Brain pericyte (primary cell): ENCODE data around the gene RAB44.

ENCODE experiments used
- DNase-seq: peaks from one replicate; pipeline ENCODE4 v3.0.0-alpha.2; 2012; ENCODE audit warnings: low read depth, low spot score

RAB44 gene

DNA sequence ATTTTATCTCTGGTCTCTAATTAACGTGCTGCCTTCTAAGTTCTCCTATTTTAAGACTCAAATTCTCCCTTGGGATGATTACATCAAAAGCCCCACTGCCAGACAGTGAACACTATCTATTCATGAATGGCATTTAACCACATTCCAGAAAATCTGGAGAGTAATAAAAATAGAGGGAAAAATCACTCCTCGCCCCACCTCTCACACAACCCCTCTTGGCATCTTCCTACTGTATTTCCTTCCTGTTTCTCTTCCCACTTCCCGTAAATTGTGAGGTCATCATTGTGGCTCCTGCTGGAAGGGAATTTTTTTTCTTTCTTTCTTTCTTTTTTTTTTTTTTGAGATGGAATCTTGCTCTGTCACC, 31.5 kb downstream of the RAB44 start:
- no peak for DNase-seq

GRCh38 chr6:36730424-36731380, 33.1 kb downstream of the RAB44 start:
- no peak for DNase-seq

- DNase-seq, result no peak
These were observed 34.1 kb downstream of the RAB44 start for GRCh38 chr6:36731622-36732310.

DNA sequence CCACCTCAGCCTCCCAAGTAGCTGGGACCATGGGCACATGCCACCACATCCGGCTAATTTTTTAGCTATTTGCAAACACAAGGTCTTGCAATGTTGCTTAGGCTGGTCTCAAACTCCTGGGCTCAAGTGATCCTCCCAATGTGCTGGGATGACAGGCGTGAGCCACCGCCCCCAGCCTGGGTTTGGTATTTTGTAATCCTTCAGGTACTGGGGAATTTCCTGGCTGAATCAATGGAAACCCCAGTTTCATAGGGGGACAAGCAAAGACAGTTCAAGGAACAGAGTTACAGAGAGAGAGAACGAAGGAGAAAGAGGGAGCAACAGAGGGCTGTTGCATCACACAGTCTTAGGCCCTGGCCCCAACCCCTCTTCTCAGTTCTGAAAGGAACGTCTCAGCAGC, 35.7 kb downstream of the RAB44 start:
- DNase-seq, result no peak

GRCh38 chr6:36734486-36735060, 36.9 kb downstream of the RAB44 start:
- no peak for DNase-seq

GRCh38 chr6:36735110-36736071, 37.8 kb downstream of the RAB44 start:
- DNase-seq, result no peak

DNA sequence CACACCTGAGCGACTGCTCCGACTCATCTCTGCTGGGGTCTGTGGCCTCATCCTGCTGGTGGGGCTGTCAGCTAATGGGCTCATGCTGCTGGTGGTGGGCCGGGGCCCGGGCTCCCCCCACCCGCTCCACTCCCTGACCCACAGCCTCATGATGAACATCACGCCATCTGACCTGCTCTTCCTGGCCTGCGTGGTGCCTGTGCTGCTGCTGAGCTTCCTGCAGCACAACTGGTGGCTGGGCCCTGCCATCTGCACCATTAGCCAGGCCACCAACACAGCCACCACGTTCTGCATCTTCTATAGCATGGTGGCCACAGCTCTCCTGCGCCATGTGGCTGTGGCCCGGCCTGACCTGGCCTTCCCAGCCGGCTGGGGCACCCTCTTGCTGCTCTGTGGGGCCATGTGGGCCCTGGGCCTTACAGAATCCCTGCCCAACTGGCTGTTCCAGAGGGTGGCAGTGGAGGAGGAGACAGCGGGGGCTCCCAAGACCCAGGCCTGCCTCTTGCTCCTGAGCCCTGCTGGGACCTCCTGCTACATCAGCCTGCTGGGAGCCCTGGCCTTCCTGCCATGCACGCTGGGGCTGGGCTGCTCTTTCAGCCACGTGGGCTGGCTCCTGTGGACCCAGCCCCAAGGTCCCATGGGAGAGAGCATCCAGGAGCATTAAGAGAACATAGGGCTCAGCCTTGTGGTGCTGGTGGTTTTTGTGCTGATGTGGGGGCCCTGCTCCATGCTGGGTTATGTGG, 39.6 kb downstream of the RAB44 start:
- no peak for DNase-seq

DNA sequence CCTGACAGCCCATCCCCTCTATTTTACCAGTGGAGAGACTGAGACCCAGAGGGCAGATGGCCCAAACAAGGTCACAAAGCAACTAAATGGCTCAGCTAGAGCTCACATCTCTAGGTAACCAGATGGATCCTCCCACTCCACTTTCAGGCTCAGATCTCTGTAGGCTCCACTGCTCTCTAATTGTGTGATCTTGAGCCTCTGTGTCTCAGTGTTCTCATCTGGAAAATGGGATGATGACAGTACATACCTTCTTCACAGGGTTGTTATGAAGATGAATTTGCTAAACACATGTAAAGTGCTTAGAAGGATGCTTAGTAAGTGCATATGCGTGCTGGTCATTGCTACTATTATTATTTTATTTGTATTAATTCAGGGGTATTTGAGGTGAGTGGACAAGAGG, 40.5 kb downstream of the RAB44 start:
- DNase-seq, result no peak

DNA sequence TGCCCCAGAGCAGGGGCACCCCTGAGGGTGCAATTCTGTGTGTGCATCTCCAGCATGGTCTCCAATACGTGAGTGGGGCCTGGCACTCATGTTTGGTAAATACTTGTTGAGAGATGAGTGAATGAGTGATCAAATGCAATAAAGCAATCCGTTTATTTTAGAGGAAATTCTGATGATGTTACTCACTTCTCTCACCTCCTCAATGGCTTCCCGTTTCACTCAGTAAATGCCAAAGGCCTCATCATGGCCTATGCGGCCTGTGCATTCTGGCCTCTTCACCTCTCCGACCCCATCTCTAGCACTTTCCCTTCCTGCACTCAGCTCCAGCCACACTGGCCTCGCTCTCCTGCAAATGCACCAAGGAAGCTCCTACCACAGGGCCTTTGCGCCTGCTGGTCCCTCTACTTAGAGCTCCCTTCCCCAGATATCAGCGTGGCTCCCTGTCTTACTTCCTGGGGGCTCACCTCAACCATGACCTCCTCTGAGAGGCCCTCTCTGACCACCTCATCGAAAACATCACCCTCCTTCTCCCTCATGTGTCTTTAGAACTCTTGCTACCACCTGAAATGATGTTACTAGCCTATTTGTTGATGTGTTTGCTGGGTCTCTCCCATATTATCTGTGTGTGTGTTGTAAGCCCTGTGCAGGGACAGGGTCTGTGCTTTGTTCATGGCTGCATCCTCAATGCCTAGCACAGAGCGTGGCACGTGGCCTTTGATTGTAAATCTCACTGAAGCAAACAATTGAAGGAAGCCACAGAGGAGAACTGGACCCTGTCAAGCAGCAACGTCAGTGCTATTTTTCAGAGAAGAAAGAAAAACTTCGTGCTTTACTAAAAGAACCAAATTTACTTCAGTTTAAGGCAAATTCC, 42.6 kb downstream of the RAB44 start:
- DNase-seq, result no peak

GRCh38 chr6:36740818-36741179, 43.2 kb downstream of the RAB44 start:
- no peak for DNase-seq

DNA sequence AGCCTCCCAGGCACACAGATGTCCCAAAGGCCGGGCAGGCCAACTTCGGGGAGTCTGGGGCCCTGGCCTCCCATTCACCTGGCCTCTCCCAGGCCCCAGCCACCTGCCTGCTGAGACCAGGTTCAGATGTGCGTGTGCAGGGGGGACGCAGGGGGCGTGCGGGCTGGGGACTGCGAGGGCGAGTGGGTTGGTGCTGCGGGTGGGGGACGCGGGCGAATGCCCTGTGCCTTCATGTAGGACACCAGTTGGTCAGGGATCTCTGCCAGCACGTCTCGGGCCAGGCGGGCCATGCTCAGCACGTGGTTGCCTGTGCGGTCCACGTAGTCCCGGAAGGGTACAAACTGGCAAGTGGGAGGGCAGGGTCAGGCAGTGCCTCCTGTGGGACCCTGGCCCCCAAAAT, 44.5 kb downstream of the RAB44 start:
- no peak for DNase-seq

- no peak for DNase-seq
These were observed 45.4 kb downstream of the RAB44 start for GRCh38 chr6:36743032-36743431.

GRCh38 chr6:36743538-36744303, 46.1 kb downstream of the RAB44 start:
- DNase-seq, result no peak

DNA sequence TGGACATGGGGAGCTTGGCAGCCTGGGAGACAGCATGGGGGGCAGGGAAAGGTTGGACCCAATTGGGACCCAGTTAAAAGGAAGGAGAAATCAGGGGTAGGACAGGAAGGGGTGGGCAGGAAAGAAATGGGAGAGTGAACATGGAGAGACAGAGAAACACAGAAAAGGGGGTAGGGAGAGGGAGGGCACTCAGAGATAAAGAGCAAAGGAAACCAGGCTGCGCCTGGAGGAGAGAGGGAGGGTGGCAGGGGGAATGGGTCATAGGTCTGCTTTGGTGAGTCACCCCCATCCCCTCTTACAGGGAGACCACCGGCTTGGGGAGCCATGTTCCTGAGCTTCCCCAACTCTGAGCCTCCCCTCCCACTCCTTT, 46.7 kb downstream of the RAB44 start:
- no peak for DNase-seq

GRCh38 chr6:36745283-36745682, 47.7 kb downstream of the RAB44 start:
- DNase-seq, result no peak

- no peak for DNase-seq
These were observed 48.2 kb downstream of the RAB44 start for GRCh38 chr6:36745836-36746235.

DNA sequence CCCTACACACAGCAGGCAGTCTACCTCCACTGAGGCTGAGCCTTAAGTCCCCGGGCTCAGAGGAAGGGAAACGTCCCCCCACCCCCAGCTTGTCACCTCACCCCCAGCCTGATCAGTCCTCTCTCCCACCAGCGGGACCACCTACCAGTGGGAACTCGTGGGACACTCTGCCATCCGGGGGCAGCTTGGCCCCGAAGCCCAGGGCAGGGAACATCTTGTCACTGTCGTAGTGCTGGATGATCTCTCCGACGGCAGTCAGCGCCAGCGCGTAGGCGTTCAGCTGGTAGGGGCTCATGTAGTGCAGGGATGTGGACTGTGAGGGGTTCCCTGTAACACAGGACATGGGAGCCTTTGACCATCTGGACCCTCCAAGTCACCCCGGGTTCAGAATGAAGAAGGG, 48.6 kb downstream of the RAB44 start:
- no peak for DNase-seq

GRCh38 chr6:36749829-36750489, 52.3 kb downstream of the RAB44 start:
- no peak for DNase-seq

DNA sequence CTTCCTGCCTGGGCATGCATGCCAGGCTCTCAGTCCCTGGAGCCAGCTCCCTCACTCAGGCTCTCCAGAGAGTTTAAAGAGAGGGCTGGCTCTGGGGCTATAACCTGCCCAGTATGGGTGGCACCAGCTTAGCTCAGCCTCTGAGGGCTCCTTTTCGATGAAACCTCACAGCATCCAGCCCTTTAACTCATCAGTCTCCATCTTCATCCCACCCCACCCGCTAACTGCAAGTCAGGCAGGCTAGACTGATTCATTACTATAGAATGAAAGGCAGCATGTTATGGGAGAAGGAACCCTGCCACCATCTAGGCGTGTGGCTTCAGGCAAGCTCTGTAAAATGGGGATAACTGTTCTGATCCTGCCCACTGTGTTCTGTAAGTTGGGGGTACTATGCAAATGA, 53.5 kb downstream of the RAB44 start:
- DNase-seq, result no peak
